GM23338 (cell line): ENCODE measurements around the gene GRAMD2B. TPM values are rescaled to one million over a fixed set of nuclear protein-coding genes. Genes with fewer than 3 reads are reported as not detected.

Source experiments
- ATAC-seq: fragments of 200-7000 bp; cut with Tn5 transposase; 3 replicates; pipeline ENCODE4 v1.9.1; 2020
- DNase-seq: peaks from one replicate; pipeline ENCODE4 v3.0.0-alpha.2; 2015; ENCODE audit warnings: low spot score
- H2AFZ ChIP-seq: fragments of 200-600 bp; sonication (generic); 2 replicates; pipeline ENCODE4 v1.8.0; 2016; ENCODE audit warnings: antibody characterized with exemption, mild to moderate bottlenecking, moderate library complexity
- H3F3A ChIP-seq: fragments of 200-600 bp; sonication (generic); replicated peaks from 2 replicates; pipeline ENCODE4 v1.8.0; 2017; ENCODE audit warnings: antibody characterized with exemption, mixed run types, low read depth
- H3K27ac ChIP-seq: fragments of 200-600 bp; sonication (generic); 2 replicates; pipeline ENCODE4 v1.6.1; 2016; ENCODE audit warnings: low read depth
- H3K27me3 ChIP-seq: fragments of 200-600 bp; sonication (generic); 2 replicates; pipeline ENCODE4 v1.8.0; 2016; ENCODE audit warnings: mild to moderate bottlenecking, mixed run types, moderate library complexity; ENCODE audit not compliant: insufficient read depth
- H3K36me3 ChIP-seq: fragments of 200-600 bp; sonication (generic); 2 replicates; pipeline ENCODE4 v1.8.0; 2016; ENCODE audit warnings: mild to moderate bottlenecking; ENCODE audit not compliant: insufficient read depth
- H3K4me1 ChIP-seq: fragments of 200-600 bp; sonication (generic); 2 replicates; pipeline ENCODE4 v1.8.0; 2016; ENCODE audit warnings: mild to moderate bottlenecking, moderate library complexity; ENCODE audit not compliant: insufficient read depth
- H3K4me2 ChIP-seq: fragments of 200-600 bp; sonication (generic); 2 replicates; pipeline ENCODE4 v1.7.1; 2017; ENCODE audit warnings: mixed run types
- H3K4me3 ChIP-seq: fragments of 200-600 bp; sonication (generic); 2 replicates; pipeline ENCODE4 v1.6.1; 2016; ENCODE audit warnings: mixed run types
- H3K79me2 ChIP-seq: fragments of 200-600 bp; sonication (generic); replicated peaks from 2 replicates; pipeline ENCODE4 v1.8.0; 2017; ENCODE audit warnings: mild to moderate bottlenecking; ENCODE audit not compliant: insufficient read depth
- H3K9me2 ChIP-seq: fragments of 200-600 bp; sonication (generic); 2 replicates; pipeline ENCODE4 v1.8.0; 2017; ENCODE audit not compliant: insufficient read depth
- H4K20me1 ChIP-seq: fragments of 200-600 bp; sonication (generic); replicated peaks from 2 replicates; pipeline ENCODE4 v1.8.0; 2017; ENCODE audit warnings: mild to moderate bottlenecking; ENCODE audit not compliant: insufficient read depth
- H3K27ac Mint-ChIP-seq: 2 replicates; pipeline ENCODE4 v1.8.0; 2020; ENCODE audit warnings: inconsistent platforms, mild to moderate bottlenecking, moderate library complexity, mixed read lengths
- H3K27me3 Mint-ChIP-seq: 3 replicates; pipeline ENCODE4 v1.8.0; 2022; ENCODE audit warnings: low read depth, mild to moderate bottlenecking, moderate library complexity, mixed read lengths, inconsistent platforms; ENCODE audit not compliant: insufficient read depth, poor library complexity
- H3K36me3 Mint-ChIP-seq: 3 replicates; pipeline ENCODE4 v1.8.0; 2021; ENCODE audit warnings: low read depth, mild to moderate bottlenecking, inconsistent platforms, moderate library complexity, mixed read lengths
- H3K4me1 Mint-ChIP-seq: 3 replicates; pipeline ENCODE4 v1.8.0; 2020; ENCODE audit warnings: mild to moderate bottlenecking, inconsistent platforms, mixed read lengths
- H3K4me3 Mint-ChIP-seq: 3 replicates; pipeline ENCODE4 v1.8.0; 2021; ENCODE audit warnings: moderate library complexity, mild to moderate bottlenecking, inconsistent platforms, mixed read lengths
- H3K9me3 Mint-ChIP-seq: 3 replicates; pipeline ENCODE4 v1.8.0; 2020; ENCODE audit warnings: moderate library complexity, mild to moderate bottlenecking, inconsistent platforms, mixed read lengths
- CREB1 ChIP-seq: fragments of 250-450 bp; sonication (Bioruptor Pico); IDR thresholded peaks from 2 replicates; pipeline ENCODE4 v1.5.0; 2020; ENCODE audit warnings: low read depth, mild to moderate bottlenecking, moderate library complexity
- CTCF ChIP-seq, 2 experiments: fragments of 200-600 bp in 1 of 2; sonication (generic) in 1 of 2; conservative IDR thresholded peaks; 2 replicates each; pipeline versions ENCODE4 v1.5.1 to v1.6.1; 2016 to 2017; ENCODE audit warnings: antibody characterized with exemption in 2 of 2, low read depth in 2 of 2, mild to moderate bottlenecking in 2 of 2, moderate library complexity in 1 of 2
- ETS1 ChIP-seq: IDR thresholded peaks from 2 replicates; pipeline ENCODE4 v1.6.1; 2016; ENCODE audit warnings: antibody characterized with exemption
- EZH2 ChIP-seq: fragments of 200-600 bp; sonication (generic); IDR thresholded peaks from one replicate; pipeline ENCODE4 v1.8.0; 2017; ENCODE audit warnings: antibody characterized with exemption, mild to moderate bottlenecking, low read depth; ENCODE audit not compliant: unreplicated experiment
- EZH2phosphoT487 ChIP-seq: fragments of 200-600 bp; sonication (generic); IDR thresholded peaks from one replicate; pipeline ENCODE4 v1.8.1; 2018; ENCODE audit warnings: antibody characterized with exemption; ENCODE audit not compliant: unreplicated experiment
- JUNB ChIP-seq: IDR thresholded peaks from one replicate; pipeline ENCODE4 v1.6.1; 2016; ENCODE audit warnings: antibody characterized with exemption; ENCODE audit not compliant: unreplicated experiment
- NANOG ChIP-seq: IDR thresholded peaks from 2 replicates; pipeline ENCODE4 v1.6.1; 2016; ENCODE audit warnings: antibody characterized with exemption, borderline replicate concordance
- POLR2AphosphoS5 ChIP-seq: IDR thresholded peaks from 2 replicates; pipeline ENCODE4 v1.6.1; 2016; ENCODE audit warnings: antibody characterized with exemption, low read depth
- REST ChIP-seq: IDR thresholded peaks from one replicate; pipeline ENCODE4 v1.6.1; 2018; ENCODE audit warnings: antibody characterized with exemption; ENCODE audit not compliant: unreplicated experiment
- STAT1 ChIP-seq: IDR thresholded peaks from one replicate; pipeline ENCODE4 v1.6.1; 2016; ENCODE audit warnings: antibody characterized with exemption; ENCODE audit not compliant: unreplicated experiment
- ZNF114 ChIP-seq: fragments of 250-450 bp; sonication (Bioruptor Pico); IDR thresholded peaks from 2 replicates; pipeline ENCODE4 v1.5.0; 2020; ENCODE audit warnings: mild to moderate bottlenecking, moderate library complexity
- ZNF331 ChIP-seq: fragments of 250-450 bp; sonication (Bioruptor Pico); IDR thresholded peaks from 2 replicates; pipeline ENCODE4 v1.5.0; 2020; ENCODE audit warnings: low read depth, mild to moderate bottlenecking, moderate library complexity
- ZNF462 ChIP-seq: fragments of 250-450 bp; sonication (Bioruptor Pico); IDR thresholded peaks from 2 replicates; pipeline ENCODE4 v1.5.0; 2020; ENCODE audit warnings: mild to moderate bottlenecking, moderate library complexity
- polyA plus RNA-seq: library from polyadenylated mRNA; unstranded; fragments of >200 nt; fragmentation: Nextera tagmentation; extraction: Ambion mirVana; gene quantifications from 2 replicates; pipeline ENCODE4 v1.2.1, GENCODE V29; 2016
- total RNA-seq: library from RNA; depleted of rRNA; stranded (reverse); fragments of >200 nt; shearing (Covaris generic); gene quantifications from 2 replicates; pipeline ENCODE4 v1.2.3, GENCODE V29; 2014

The GRAMD2B gene
- total and polyA plus RNA-seq, 2 experiments from 2014 or later: 9.7 to 16.9 TPM

GRCh38 chr5:126410623-126411022 lies 12.6 kb upstream of the GRAMD2B start:
- Histone ChIP-seq H3K4me1 (no peaks in the 10 kb centered on the region), H3F3A (no peaks in the 10 kb centered on the region), H4K20me1 (no peaks in the 10 kb centered on the region), H3K27ac (no peak overlapping the region), H3K9me2 (no peaks in the 10 kb centered on the region), H3K27me3 (no peaks in the 10 kb centered on the region), H3K4me3 (no peak overlapping the region), H3K4me2 (no peak overlapping the region), H2AFZ (no peak overlapping the region), H3K36me3 (no peaks in the 10 kb centered on the region), H3K79me2 (no peaks in the 10 kb centered on the region)
- no peak overlapping the region for H3K4me3 Mint-ChIP-seq
- H3K27ac Mint-ChIP-seq: no peak overlapping the region
- DNase-seq: no peak
- TF ChIP-seq STAT1 (no peak), NANOG (no peak), ZNF114 (no peak), EZH2phosphoT487 (no peak), CREB1 (CRISPR knock-in tag) (no peak), ZNF462 (CRISPR knock-in tag) (no peak), ETS1 (no peak), JUNB (no peak), CTCF (conservative IDR thresholded peaks at IDR 0.05; ENCODE audit: low read depth in 2 of 2) (no peak), ZNF331 (no peak), POLR2AphosphoS5 (no peak), EZH2 (no peak), REST (no peak)
- H3K9me3 Mint-ChIP-seq: peaks cover 7% of the 10 kb centered on the region; the same call in 2 of the 3 replicates
- peaks cover 2% of the 10 kb centered on the region for H3K27me3 Mint-ChIP-seq
- ATAC-seq: no peak
- H3K36me3 Mint-ChIP-seq: no peaks in the 10 kb centered on the region; the same call in 2 of the 3 replicates
- no peaks in the 10 kb centered on the region for H3K4me1 Mint-ChIP-seq
